Mammary epithelial cell (primary cell): ENCODE data around the gene IFIT1B.

Experiments used
- EZH2 ChIP-seq: IDR thresholded peaks from 2 replicates; pipeline ENCODE4 v1.6.1; 2012; ENCODE audit warnings: low read length, inconsistent platforms, borderline replicate concordance
- TF ChIP-seq, protein P1 (sequence below), 2 donors: IDR thresholded peaks in 1 of 2; conservative IDR thresholded peaks in 1 of 2; 2 replicates each; pipeline ENCODE4 v1.5.1; 2011 to 2012; ENCODE audit warnings: inconsistent platforms in 2 of 2, low read length in 2 of 2, mild to moderate bottlenecking in 2 of 2, control low read depth in 1 of 2, low read depth in 1 of 2; ENCODE audit not compliant: insufficient read depth in 1 of 2; ENCODE audit errors: extremely low read depth in 1 of 2

DNA sequence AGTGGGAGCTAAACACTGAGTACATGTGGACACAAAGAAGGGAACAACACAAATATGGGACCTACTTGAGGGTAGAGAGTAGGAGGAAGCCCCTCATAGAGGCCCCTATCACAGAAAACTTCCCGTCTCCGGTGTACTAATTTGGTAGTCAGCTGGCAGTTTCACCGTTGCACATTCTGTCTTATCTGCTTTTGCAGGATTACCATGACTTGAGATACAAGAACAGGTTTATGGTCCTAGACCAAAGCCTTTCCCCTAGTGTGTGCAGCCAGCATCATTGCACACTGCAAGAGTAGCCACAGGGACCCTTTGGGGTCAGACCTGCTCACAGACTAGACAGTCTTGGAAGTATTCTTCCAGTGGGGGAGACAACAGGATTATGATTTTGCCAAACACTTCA lies 5.9 kb upstream of the IFIT1B start:
- no peak for TF ChIP-seq EZH2
- TF ChIP-seq, protein P1, sequence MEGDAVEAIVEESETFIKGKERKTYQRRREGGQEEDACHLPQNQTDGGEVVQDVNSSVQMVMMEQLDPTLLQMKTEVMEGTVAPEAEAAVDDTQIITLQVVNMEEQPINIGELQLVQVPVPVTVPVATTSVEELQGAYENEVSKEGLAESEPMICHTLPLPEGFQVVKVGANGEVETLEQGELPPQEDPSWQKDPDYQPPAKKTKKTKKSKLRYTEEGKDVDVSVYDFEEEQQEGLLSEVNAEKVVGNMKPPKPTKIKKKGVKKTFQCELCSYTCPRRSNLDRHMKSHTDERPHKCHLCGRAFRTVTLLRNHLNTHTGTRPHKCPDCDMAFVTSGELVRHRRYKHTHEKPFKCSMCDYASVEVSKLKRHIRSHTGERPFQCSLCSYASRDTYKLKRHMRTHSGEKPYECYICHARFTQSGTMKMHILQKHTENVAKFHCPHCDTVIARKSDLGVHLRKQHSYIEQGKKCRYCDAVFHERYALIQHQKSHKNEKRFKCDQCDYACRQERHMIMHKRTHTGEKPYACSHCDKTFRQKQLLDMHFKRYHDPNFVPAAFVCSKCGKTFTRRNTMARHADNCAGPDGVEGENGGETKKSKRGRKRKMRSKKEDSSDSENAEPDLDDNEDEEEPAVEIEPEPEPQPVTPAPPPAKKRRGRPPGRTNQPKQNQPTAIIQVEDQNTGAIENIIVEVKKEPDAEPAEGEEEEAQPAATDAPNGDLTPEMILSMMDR (conservative IDR thresholded peaks at IDR 0.05 in 1 of 2, IDR thresholded peaks at IDR 0.05 in 1 of 2; ENCODE audit: extremely low read depth in 1 of 2, insufficient read depth in 1 of 2, low read depth in 1 of 2, low read length in 2 of 2) = no peak
